Skin epidermis (tissue), 12 donors: ENCODE data around the gene SPDYE1.
"Not testable (repeated sequence)": the region's sequence is repeated elsewhere in the genome, so short reads cannot be mapped to it uniquely, and the experiment has no call there.

Experiments used
- H3K27ac ChIP-seq, 21 experiments: fragments of 200-600 bp; sonication (generic) in 11 of 21; one replicate each; pipeline ENCODE4 v1.5.0; 2020; ENCODE audit warnings: mild to moderate bottlenecking in 3 of 21, inconsistent platforms in 2 of 21, moderate library complexity in 2 of 21
- H3K4me3 ChIP-seq, 7 experiments: fragments of 200-600 bp; sonication (generic) in 2 of 7; one replicate each; pipeline ENCODE4 v1.5.0; 2020; ENCODE audit warnings: inconsistent platforms in 2 of 7, mild to moderate bottlenecking in 2 of 7, moderate library complexity in 1 of 7

SPDYE1 gene, protein sequence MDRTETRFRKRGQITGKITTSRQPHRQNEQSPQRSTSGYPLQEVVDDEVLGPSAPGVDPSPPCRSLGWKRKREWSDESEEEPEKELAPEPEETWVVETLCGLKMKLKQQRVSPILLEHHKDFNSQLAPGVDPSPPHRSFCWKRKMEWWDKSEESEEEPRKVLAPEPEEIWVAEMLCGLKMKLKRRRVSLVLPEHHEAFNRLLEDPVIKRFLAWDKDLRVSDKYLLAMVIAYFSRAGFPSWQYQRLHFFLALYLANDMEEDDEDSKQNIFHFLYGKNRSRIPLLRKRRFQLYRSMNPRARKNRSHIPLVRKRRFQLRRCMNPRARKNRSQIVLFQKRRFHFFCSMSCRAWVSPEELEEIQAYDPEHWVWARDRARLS

DNA sequence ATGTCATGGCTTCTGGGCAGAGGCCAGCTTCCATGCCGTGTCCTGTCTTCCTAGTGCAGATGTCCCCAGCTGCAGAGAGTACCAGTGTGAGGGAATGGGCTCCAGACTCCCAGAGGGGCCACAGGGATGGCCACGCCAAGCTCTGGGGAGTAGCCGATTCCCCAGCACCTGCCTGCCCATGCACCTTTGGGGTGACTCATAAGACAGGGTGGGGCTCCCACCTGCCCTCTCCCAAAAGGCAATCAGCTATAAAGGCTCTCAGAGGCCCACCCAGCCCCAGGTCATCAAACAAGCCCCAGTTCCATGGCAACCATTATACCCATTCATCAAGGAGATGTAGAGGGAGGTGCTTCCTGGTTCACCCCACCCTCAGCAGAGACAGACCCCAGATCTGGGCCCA lies at the start of gene SPDYE1:
SPDYE1 (plus strand) TSS at position 366 of the 400 bp plus-strand sequence. CDS start 2,053 bp downstream, outside the sequence.
- not testable (repeated sequence) for H3K4me3 ChIP-seq, H3K27ac ChIP-seq

DNA sequence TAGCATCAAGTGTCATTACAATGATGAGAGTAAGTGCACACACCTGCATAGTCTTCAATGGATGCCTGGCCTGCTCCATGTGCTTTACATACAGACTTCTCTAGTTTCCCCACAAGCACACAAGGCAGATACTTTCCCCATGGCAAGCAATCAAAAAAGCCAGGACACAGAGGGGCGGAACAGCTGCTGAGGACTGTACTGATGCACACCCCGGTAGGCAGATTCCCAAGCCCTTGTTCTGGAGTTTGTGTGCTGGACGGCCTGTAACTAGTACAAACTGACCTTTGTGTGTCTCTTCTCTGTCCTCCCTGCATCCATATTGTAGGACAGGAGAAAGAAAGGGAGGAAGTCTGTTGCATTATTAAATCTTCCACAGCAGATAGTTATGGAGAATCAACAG lies 45.7 kb upstream of the SPDYE1 start:
- H3K27ac ChIP-seq, result no peak overlapping the region
- H3K4me3 ChIP-seq, result no peak overlapping the region

DNA sequence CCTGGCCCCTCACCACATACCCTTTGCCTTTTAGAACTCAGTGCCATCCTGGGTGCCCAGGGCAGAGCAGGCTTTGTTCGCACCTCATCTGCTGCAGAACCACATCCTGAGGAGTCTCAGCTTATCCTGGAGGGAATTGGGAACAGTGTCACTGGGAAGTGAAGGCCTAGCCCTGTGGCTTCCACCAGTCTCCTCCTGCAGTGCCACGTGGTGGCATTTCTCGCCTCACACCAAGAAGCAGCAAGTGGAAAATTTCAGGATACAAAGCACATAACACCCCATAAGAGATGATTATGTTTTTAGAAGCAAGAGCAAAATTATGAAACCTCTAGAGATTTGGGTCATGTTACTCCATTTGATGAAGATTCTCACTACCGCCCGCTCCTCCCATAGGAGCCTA lies 44.6 kb upstream of the SPDYE1 start:
- Histone ChIP-seq H3K27ac (no peak overlapping the region), H3K4me3 (no peak overlapping the region)

DNA sequence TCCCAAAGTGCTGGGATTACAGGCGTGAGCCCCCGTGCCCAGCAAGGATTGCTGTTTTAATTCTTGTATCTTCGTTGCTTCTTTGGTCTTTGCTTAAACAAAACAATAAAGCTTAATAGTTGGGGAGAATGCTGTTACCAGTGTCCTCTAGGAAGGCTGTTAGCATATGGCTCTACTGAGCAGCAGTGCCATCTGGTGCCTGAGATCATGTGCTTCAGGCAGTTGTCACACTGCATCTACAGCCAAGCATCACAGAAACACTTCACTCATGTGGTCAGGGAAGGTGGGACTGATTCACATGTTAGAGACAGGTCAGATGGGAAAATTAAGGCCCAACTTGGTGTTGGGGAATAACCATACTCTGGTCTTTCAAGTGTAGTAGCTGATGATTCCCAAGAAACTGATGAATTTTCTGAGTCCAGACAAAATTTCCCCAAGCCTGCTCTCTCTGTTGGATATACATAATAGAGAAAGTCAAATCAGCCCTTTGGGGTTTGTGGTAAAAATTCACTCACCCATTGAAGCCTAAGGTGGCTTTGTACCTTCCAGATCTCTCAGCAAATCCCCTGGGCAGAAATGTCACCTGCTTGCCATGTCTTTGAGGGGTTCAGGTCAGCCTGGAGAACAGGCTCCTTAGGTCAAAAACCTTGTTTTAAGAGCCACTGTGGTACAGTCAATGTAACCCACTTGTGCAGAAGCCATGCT lies 43.0 kb upstream of the SPDYE1 start:
- no peak overlapping the region for H3K27ac ChIP-seq

DNA sequence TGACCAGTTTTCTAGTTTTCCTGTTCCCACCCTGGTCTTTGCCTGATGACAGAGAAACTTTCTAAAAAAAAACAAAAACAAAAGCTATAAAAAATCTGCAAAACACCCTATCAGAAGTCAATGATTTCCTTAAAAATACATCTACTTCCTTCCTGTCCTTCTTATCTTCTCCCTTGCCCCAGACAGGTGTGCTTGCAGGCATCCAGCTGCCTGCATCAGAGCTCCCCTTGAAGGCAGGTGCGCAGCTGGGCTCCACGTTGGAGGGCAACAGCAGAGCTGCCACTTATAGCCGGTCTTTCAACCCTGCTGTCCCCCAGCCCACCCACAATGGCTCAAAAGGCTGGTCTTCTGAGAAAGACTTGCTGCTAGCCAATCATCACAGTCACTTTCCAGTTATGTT lies 41.7 kb upstream of the SPDYE1 start:
- Histone ChIP-seq H3K27ac (no peak overlapping the region), H3K4me3 (no peak overlapping the region)

More for the DNA sequence above, 43.0 kb upstream of the SPDYE1 start:
- no peak overlapping the region for H3K4me3 ChIP-seq

DNA sequence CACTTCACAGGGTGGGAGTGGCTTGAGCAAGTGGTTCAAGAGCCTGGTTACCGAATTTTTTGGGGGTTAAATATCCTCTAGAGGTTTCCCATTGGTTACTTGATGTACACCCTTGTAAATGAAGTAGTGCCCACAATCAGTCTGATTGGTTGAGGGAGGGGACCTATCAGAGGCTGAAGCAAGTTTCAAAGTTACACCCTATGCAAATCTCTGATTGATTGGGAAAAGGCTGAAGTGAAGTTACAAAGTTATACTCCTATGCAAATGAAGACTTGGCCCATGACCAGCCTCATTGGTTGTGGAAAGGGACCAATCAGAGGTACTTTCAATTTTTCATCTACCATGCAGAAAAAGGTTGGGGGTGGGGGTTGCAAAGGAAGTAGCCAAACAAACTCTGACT lies 36.8 kb upstream of the SPDYE1 start:
- Histone ChIP-seq H3K27ac (no peak overlapping the region), H3K4me3 (no peak overlapping the region)

DNA sequence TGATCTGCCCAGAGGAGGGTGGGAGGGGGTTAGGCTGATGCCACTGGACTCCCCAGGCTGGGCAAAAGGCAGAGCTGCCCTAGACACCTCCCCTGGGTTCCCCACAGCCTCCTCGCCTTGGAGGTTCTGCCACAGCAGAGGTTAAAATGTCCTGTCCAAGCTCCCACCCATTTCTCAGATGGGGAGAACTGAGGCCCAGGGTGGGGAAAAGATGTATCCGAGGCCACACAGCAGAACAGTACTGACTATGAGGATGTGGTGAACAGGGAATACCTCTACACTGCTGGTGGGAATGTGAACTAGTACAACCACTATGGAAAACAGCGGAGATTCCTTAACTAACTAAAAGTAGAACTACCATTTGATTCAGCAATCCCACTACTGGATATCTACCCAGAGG lies 31.3 kb upstream of the SPDYE1 start:
- not testable (repeated sequence) for H3K4me3 ChIP-seq, H3K27ac ChIP-seq

DNA sequence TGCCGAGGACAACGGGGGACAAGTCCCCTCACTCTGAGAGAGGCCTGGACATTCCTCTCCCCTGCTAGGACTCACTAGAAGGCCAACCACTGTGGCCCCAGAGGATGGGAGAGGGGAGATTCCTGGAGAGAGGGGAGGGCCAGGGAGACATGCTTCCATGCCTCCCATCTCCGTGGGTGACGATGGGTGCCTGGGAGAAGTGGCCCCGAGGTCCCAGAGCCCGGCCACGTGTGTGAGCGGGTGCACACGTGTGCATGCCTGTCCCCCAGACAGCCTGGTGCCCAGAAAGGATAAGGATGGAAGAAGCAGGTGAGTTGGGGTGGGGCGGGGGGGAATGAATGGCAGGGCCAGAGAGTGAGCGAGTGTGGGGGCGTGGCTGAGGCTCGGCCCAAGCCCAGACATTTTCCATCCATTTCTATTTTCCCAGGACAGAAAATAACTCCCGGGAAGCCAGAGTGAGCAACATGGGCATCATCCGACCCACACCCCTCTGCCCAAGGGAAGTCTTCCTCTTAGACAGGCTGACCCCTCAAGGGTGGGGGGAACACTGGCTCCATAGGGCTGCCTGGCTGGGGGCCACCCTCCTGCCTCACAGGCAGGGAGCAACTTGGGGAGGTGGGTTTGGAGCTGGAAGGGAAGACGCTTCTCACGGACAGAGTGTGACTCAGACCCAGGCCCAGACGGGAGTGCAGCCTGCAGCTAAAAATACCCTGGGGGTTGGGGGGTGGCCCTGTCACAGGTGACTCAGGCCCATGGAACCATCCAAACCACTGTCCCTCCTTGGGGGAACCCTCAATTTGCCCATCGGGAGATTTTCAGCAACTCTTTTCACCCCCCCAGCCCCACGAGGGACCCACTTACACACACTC lies 29.3 kb upstream of the SPDYE1 start:
- H3K4me3 ChIP-seq, H3K27ac ChIP-seq: not testable (repeated sequence)

DNA sequence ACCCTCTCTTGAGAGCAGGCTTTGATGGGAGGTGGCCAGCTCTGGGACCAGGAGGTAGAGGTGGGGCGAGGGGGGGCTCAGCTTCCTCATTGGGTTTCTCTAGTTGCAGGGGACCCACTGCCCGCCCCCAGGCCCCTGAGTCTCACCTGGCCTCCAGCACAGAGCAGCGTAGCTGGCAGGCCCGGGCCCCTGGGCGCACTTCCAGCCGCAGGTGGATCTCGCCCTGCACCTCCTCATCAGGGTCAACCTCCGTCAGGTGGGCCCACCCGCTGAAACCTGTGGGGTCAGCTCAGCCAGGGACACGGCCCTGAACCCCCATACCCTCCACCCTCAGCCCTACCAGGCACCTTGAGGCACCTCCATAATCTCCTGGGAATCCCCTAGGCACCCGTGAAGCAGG lies 28.1 kb upstream of the SPDYE1 start:
- H3K27ac ChIP-seq, H3K4me3 ChIP-seq: not testable (repeated sequence)

DNA sequence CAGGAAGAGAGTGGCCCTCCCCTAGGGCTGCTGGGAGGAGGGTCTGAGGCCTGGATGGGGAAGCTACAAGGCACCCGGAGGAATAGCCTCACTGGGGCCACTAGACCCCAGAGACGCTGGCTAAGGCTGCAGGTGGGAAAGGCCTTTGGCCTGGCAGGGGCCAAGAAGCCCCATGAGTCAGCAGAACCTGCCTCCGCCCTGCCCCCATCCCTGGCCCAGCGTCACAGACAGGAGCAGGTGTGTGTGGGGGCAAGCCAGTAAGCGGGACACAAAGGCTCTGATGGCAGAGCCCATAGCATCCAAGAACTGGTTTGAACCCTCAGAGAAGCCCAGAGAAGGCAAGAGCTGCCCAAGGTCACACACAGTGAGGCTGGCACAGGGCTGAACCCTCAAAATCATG lies 27.0 kb upstream of the SPDYE1 start:
- H3K4me3 ChIP-seq, H3K27ac ChIP-seq: not testable (repeated sequence)

DNA sequence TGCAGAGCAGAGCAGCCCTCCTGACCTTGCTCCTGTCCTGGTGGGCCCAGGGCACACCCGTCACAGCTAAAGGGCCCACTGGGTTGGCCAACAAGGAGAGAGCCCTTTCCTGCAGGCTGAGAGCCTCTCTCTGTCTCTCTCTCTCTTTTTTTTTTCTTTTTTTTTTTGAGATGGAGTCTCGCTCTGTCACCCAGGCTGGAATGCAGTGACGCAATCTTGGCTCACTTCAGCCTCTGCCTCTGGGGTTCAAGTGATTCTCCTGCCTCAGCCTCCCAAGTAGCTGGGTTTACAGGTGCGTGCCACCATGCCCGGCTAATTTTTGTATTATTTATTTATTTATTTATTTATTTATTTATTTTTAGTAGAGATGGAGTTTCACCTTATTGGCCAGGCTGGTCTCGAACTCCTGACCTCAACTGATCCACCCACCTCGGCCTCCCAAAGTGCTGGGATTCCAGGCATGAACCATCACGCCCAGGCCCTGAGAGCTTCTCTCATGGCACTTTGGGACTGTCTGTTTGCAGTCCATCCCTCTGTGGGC lies 23.6 kb upstream of the SPDYE1 start:
- H3K4me3 ChIP-seq, H3K27ac ChIP-seq: not testable (repeated sequence)

DNA sequence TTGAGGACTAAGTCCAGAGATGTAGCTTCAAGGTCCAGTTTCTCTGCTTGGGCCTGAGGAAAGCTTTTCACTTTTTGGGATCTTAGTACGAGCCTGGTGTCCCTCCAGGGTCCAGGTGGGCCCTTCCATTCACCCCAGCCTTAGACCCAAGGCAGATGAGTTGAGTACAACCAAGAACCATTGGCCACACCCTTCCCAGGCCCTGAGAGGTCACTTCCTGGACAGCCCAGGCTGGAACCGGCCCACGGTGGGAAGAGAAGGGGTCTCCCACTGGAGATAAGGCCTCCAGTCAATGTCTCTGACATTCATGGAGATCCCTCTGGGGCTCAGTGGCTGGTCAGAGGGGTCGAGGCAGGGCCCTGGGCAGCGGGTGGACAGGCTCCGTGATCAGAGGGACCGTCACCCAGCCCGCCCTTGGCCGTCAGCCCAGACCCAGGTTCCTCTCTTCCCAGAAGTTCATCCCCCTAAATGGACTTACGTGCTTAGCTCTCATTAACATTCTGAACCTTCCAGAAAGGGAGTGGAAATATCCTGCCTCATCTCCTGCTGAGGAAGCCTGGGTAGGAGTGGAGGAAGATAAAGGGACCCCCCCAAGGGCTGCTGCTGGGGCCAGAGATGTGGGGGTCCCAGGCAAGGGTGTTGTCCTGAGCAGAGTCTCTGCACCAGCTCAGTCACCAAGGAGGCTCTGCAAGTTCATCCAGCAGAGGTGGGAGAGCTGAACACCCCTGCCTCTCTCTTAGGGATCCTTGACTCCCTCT lies 22.8 kb upstream of the SPDYE1 start:
- not testable (repeated sequence) for H3K27ac ChIP-seq

DNA sequence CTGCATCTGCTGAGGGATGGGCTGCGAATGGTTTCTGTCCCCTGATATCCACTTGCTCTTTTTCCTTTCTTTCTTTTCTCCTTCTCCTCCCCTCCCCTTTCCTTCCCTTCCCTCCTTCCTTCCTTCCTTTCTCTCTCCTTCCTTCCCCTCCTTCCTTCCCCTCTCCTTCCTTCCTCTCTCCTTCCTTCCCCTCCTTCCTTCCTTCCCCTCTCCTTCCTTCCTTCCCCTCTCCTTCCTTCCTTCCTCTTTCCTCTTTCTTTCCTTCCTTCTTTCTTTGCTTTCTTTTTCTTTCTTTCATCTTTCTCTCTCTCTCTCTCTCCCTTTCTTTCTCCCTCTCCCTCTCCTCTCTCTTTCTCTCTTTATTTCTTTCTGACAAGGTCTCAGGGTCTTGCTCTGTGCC lies 20.2 kb upstream of the SPDYE1 start:
- H3K4me3 ChIP-seq, result no peak overlapping the region
- no peak overlapping the region for H3K27ac ChIP-seq

More for the DNA sequence above, 22.8 kb upstream of the SPDYE1 start:
- not testable (repeated sequence) for H3K4me3 ChIP-seq

DNA sequence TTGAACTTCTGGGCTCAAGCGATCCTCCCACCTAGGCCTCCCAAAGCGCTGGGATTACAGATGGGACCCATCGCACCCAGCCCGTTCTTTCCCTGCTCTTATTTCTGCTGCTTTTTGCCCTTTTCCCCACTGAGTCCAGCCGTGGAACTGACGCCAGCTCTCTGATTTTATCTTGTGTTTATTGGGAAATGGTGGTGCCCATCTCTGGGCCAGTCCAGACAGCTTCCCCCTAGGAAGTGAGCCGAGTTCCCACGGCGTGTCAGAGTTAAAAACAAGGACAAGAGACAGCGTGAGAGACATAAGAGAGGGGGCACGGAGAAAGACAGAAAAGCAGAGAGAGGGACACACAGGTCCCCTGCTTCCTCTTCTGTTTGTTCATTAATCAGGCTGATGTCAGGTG lies 19.6 kb upstream of the SPDYE1 start:
- H3K4me3 ChIP-seq, result not testable (repeated sequence)

DNA sequence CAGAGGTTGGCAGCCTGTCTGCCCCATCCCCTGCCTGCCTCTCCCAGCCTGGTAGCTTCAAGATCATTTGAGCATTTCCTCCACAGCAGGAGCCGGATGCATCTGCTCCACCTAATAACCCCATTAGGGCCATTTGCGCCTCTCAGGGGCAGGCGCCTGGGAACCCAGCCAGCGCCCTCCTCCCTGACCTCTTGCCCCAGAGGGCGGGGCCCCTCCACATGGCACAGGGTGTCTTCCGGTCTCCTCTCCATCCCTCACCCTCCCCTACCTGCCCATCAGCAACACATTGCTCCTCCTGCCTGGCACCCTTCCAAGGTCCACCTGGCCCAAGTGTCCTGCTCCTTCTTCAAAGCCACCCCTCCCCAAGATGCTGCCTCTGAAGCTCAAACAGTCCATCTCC lies 14.8 kb upstream of the SPDYE1 start:
- H3K27ac ChIP-seq, H3K4me3 ChIP-seq: not testable (repeated sequence)

More for the DNA sequence above, 19.6 kb upstream of the SPDYE1 start:
- H3K27ac ChIP-seq, result not testable (repeated sequence)

DNA sequence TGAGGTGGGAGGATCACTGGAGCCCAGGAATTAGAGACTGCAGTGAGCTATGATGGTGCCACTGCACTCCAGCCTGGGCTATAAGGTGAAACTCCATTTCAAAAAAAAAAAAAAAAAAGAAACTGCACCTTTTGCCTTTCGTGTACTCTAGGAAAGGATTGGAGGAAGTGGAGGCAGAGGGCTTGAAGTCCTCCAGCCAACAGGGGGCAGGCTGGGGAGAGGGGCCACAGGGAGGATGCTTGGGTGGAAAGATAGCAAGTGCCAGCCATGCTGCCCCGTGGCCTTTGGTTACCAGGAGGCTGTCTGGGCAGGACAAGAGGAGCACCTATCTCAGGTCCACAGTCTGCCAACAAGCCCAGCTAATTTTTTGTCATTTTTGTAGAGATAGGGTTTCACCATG lies 14.0 kb upstream of the SPDYE1 start:
- not testable (repeated sequence) for H3K4me3 ChIP-seq, H3K27ac ChIP-seq

DNA sequence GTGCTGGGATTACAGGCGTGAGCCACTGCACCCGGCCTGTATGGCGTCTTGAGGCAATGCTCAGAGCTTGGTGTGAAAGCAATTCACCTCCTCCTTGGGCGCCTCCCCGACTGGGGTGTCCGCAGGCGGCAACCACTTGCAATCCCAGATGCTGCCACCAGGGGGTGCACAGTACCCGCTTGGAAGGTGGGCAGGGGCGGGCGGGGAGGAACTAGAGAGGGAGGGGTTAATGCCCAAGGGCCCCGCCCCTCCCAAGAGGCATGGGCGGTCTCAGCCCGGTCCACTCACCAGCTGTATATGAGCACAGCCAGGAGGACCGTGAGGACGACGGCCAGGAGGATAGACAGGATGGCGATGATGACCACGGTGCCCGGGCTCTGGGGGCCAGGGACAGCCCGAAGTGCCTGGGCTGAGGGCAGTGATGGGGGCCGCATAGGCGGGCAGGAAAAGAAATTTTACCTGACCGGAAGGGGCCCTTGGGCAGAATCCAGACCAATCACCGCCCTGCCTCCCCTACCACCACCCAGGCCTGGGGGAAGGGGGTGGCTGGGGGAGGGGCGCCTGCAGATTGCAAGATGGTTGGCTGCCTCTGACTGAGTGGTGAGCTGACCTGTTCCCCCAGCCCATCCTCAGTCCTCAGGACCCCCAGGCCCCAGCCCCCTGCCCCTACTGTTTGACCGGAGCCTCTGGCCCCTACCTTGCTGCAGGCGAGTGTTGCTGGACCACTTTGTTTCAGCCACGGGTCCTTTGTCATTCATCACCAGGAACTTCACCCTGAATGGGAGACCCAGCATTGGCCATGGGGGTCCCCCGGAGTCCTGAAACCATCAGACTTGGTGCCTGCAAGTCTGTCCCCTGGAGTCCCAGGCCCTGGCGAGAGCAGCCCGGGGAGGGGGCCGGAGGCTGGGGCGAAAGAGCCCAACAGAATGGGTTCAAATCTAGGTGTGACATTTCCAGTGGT lies 11.5 kb upstream of the SPDYE1 start:
- H3K27ac ChIP-seq, H3K4me3 ChIP-seq: not testable (repeated sequence)

DNA sequence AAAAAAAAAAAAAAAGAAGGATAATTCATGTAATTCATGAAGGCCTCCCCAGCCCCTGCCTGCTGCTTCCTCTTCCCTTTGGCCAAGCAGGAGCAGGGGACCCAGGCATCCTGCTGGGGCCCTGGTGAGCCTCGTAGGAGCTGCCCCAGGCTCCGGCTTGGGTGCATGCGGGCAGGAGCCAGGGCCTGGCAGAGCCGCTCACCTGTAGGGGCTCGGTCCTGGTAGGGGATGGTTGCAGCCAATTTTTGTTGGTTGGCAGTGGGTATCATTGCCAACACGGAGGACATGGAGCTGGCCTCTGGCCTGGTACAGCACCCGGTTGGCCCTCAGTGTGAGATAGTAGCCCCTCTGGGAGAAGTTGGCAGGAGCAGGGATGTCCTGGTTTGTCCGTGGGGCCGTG lies 10.2 kb upstream of the SPDYE1 start:
- H3K27ac ChIP-seq, H3K4me3 ChIP-seq: not testable (repeated sequence)
